Measurements from ENCODE around the gene SLC6A18. TPM values are rescaled to one million over a fixed set of nuclear protein-coding genes. Genes with fewer than 3 reads are reported as not detected.

The SLC6A18 gene, protein sequence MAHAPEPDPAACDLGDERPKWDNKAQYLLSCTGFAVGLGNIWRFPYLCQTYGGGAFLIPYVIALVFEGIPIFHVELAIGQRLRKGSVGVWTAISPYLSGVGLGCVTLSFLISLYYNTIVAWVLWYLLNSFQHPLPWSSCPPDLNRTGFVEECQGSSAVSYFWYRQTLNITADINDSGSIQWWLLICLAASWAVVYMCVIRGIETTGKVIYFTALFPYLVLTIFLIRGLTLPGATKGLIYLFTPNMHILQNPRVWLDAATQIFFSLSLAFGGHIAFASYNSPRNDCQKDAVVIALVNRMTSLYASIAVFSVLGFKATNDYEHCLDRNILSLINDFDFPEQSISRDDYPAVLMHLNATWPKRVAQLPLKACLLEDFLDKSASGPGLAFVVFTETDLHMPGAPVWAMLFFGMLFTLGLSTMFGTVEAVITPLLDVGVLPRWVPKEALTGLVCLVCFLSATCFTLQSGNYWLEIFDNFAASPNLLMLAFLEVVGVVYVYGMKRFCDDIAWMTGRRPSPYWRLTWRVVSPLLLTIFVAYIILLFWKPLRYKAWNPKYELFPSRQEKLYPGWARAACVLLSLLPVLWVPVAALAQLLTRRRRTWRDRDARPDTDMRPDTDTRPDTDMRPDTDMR
- not detected in 2 replicates for polyA plus RNA-seq (2011; rRNA removed)
- not detected in 2 replicates for polyA minus RNA-seq (2011; rRNA and poly(A)+ RNA removed)

DNA sequence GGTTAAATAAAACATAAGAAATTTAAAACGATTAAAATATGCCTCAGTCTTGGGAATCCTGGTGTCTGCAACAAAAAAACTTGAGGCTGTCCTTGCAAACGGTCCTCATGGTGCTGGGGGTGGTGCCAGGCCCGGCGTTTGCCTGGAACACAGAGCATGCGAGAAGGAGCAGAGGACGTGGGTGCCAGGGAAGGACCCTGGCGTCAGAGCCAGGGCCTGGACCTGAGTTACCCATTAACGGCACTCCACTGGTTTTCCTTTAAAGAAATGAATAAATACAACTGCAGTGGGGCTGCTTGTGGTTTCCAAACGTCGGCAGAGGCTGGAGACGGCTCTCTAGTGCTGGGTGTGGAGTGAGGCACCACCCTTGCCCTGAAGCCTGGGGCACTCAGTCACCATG, at the start of gene SLC6A18:
Gene SLC6A18, plus strand, starts transcription at position 301 of the 400 bp plus-strand sequence. Its CDS starts 97 bp downstream, at position 398.
- Histone ChIP-seq H3K9me3 (ENCODE audit: control insufficient read depth, insufficient read depth, low read length) (peaks cover 85% of the 10 kb centered on the region), H3K4me3 (ENCODE audit: low read depth, low read length) (no peak within 1 kb of the TSS), H3K27me3 (ENCODE audit: control insufficient read depth, insufficient read depth, low read length) (no peaks in the 10 kb centered on the region), H3K27ac (ENCODE audit: low read depth, low read length) (no peak within 1 kb of the TSS)
- TF ChIP-seq, protein P1, sequence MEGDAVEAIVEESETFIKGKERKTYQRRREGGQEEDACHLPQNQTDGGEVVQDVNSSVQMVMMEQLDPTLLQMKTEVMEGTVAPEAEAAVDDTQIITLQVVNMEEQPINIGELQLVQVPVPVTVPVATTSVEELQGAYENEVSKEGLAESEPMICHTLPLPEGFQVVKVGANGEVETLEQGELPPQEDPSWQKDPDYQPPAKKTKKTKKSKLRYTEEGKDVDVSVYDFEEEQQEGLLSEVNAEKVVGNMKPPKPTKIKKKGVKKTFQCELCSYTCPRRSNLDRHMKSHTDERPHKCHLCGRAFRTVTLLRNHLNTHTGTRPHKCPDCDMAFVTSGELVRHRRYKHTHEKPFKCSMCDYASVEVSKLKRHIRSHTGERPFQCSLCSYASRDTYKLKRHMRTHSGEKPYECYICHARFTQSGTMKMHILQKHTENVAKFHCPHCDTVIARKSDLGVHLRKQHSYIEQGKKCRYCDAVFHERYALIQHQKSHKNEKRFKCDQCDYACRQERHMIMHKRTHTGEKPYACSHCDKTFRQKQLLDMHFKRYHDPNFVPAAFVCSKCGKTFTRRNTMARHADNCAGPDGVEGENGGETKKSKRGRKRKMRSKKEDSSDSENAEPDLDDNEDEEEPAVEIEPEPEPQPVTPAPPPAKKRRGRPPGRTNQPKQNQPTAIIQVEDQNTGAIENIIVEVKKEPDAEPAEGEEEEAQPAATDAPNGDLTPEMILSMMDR (IDR thresholded peaks at IDR 0.05; ENCODE audit: low read depth, low read length) = no peak
- CTCF ChIA-PET = no interaction called here
- POLR2A ChIA-PET = no interaction called here
- no peak for DNase-seq (ENCODE audit: low read depth, low spot score)

DNA sequence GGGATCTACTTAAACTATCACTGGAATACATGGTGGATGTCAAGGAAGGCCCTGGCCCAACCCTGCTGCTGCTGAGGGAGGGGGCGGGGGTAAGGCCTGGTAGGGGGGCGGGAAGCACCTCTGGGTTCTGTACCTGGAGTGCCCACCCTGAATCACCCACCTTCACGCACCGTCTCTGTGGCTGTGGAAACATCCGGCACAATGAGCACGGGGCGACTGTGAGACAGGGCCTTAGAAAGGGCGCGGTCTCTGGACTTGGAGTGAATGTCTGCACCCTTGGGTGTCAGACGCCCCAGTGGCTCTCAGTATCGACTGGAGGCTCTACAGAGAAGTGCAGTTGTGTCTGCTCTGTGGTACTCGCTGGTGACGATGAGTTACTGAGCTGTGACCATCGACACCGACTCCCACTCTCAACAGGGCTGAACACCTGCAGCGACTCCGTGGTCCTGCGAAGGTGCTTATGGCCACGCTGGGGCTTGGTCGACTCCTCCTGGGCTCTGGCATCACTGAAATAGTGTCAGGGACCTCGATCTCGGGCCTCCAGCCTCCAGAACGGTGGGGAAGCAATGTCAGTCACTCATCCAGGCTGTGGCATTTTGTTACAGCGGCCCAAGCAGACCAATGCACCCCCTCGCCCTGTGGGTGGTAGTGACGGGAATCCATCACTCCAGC, 49.2 kb upstream of the SLC6A18 start:
- Histone ChIP-seq H3K27me3 (ENCODE audit: control insufficient read depth, insufficient read depth, low read length) (no peaks in the 10 kb centered on the region), H3K9me3 (ENCODE audit: control insufficient read depth, insufficient read depth, low read length) (peaks cover 43% of the 10 kb centered on the region), H3K4me3 (ENCODE audit: low read depth, low read length) (no peak overlapping the region), H3K27ac (ENCODE audit: low read depth, low read length) (no peak overlapping the region)
- CTCF ChIA-PET = interaction anchor here (1.2 to 2.6 kb wide), 3 partner anchors 242 to 469 kb away, joined by 5 to 28 read pairs (median 10); no protein-coding TSS in a partner anchor
- DNase-seq (ENCODE audit: low read depth, low spot score) = no peak
- POLR2A ChIA-PET = no interaction called here
- TF ChIP-seq, protein P1 (IDR thresholded peaks at IDR 0.05; ENCODE audit: low read depth, low read length) = no peak

DNA sequence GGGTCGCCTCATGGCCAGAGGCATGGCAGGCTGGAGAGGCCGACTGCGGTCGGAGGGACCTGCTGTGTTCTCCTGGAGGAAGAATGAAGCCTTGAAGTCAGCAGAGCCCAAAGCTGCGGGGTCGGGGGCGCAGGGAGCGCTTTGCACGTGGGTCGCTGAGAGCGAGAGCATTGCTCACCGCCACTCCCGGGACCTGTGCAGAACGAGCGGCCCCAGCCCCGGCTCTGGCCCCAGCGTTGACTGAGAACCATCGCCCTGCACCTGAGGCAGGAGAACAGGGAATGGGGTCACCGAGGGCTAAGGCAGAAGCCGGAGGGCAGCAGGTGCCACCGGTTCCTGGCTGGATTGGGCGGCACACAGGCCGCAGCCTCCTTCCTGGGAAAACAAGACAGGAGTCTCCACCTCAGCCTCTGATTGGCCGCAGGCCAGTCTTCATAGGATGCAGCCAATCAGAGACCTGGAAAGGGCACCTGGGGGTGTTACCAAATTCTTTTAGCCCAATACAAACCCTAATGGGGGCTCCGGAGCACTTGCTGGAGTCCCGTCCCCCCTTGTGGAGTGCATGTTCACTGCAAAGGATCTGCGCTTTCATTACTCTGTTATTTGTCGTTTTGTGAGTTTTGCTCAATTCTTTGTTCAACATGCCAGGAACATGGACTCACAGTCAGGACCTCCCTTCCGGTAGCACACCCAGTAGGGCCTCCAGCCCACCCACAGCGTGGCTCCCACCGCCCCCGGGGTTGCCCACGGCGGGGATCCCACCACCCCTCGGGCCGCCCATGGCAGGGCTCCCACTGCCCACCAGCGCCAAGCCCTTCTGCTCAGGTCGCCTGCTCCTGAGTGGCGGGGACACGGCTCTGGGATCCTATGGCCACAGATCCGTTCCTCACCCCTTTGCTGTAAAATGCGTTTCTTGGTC, 48.4 kb upstream of the SLC6A18 start:
- Histone ChIP-seq H3K9me3 (ENCODE audit: control insufficient read depth, insufficient read depth, low read length) (peaks cover 43% of the 10 kb centered on the region), H3K27ac (ENCODE audit: low read depth, low read length) (no peak overlapping the region), H3K27me3 (ENCODE audit: control insufficient read depth, insufficient read depth, low read length) (no peaks in the 10 kb centered on the region), H3K4me3 (ENCODE audit: low read depth, low read length) (no peak overlapping the region)
- ChIA-PET CTCF (no interaction called here), POLR2A (no interaction called here)
- no peak for DNase-seq (ENCODE audit: low read depth, low spot score)
- TF ChIP-seq, protein P1 (IDR thresholded peaks at IDR 0.05; ENCODE audit: low read depth, low read length) = no peak

DNA sequence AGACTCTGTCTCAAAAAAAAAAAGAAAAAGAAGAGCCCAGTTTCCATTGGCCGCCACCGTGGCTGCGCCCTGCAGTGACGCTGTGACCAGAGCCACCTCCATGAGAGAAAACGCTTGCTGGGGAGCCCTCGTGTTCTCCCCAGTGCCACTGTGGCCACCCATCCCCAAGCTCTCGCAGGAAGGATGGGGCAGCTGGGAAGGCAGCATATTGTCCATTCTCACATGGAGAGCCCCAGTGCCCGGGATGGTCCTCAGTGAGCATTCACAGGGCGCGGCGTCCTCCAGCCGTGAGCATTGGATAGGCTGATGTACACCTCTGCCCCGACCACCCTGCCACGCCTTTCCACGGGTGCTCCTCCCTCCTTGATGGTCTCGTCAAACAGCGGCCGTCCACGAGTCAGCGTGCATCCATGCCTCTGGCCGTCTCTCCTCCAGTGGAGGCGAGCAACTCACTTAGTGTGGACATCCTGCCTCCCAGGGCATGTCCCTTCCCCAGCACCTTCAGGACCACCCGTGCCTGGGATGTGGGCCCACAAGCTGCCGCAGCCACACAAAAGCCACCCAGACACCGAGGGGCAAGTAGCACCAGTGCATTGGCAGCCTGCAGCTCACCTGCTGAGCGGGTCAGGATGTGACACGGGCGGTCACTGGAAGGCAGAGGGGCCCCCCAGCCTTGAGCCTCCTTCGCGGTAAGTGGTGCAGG, 47.2 kb upstream of the SLC6A18 start:
- ChIA-PET POLR2A (no interaction called here), CTCF (interaction anchor here (1.3 kb wide), 1 partner anchor 9 kb away, joined by 3 read pairs; no protein-coding TSS in a partner anchor)
- TF ChIP-seq, protein P1 (IDR thresholded peaks at IDR 0.05; ENCODE audit: low read depth, low read length) = no peak
- H3K27me3 ChIP-seq (ENCODE audit: control insufficient read depth, insufficient read depth, low read length) = no peaks in the 10 kb centered on the region
- no peak overlapping the region for H3K27ac ChIP-seq (ENCODE audit: low read depth, low read length)
- DNase-seq (ENCODE audit: low read depth, low spot score) = no peak
- no peak overlapping the region for H3K4me3 ChIP-seq (ENCODE audit: low read depth, low read length)
- H3K9me3 ChIP-seq (ENCODE audit: control insufficient read depth, insufficient read depth, low read length) = peaks cover 36% of the 10 kb centered on the region
